Stimulated activated naive CD8-positive, alpha-beta T cell treated with anti-CD3 and anti-CD28 coated beads, Interleukin-15, Interleukin-2, amounts not matched to agents 100 ng/mL and 50 ng/mL, for 24 hours (primary cell): ENCODE results near the gene ZNF467.

Source experiments
- H3K27ac Mint-ChIP-seq: one replicate; pipeline ENCODE4 v1.8.0; 2021; ENCODE audit warnings: mild to moderate bottlenecking, mixed read lengths
- H3K27me3 Mint-ChIP-seq: one replicate; pipeline ENCODE4 v1.8.0; 2021; ENCODE audit warnings: mixed read lengths
- H3K36me3 Mint-ChIP-seq: one replicate; pipeline ENCODE4 v1.8.0; 2021; ENCODE audit warnings: low read depth, mixed read lengths
- H3K4me1 Mint-ChIP-seq: one replicate; pipeline ENCODE4 v1.8.0; 2021; ENCODE audit warnings: low read depth, mixed read lengths
- H3K4me3 Mint-ChIP-seq: one replicate; pipeline ENCODE4 v1.8.0; 2021; ENCODE audit warnings: mild to moderate bottlenecking, mixed read lengths
- H3K9me3 Mint-ChIP-seq: one replicate; pipeline ENCODE4 v1.8.0; 2021; ENCODE audit warnings: mixed read lengths

ZNF467 gene

GRCh38 chr7:149727053-149727898, 46.1 kb downstream of the ZNF467 start:
- no peaks in the 10 kb centered on the region for H3K4me1 Mint-ChIP-seq
- H3K36me3 Mint-ChIP-seq, result peaks cover 28% of the 10 kb centered on the region
- H3K9me3 Mint-ChIP-seq, result no peaks in the 10 kb centered on the region
- no peaks in the 10 kb centered on the region for H3K27me3 Mint-ChIP-seq
- no peak overlapping the region for H3K27ac Mint-ChIP-seq
- H3K4me3 Mint-ChIP-seq, result no peak overlapping the region

- H3K36me3 Mint-ChIP-seq, result peaks cover 21% of the 10 kb centered on the region
- no peak overlapping the region for H3K4me3 Mint-ChIP-seq
- H3K27ac Mint-ChIP-seq, result no peak overlapping the region
- H3K9me3 Mint-ChIP-seq, result no peaks in the 10 kb centered on the region
- H3K27me3 Mint-ChIP-seq, result no peaks in the 10 kb centered on the region
- no peaks in the 10 kb centered on the region for H3K4me1 Mint-ChIP-seq
Measured at GRCh38 chr7:149725916-149726315, 47.5 kb downstream of the ZNF467 start.

- H3K27ac Mint-ChIP-seq, result no peak overlapping the region
- H3K9me3 Mint-ChIP-seq, result no peaks in the 10 kb centered on the region
- H3K36me3 Mint-ChIP-seq, result peaks cover 23% of the 10 kb centered on the region
- H3K4me1 Mint-ChIP-seq, result peaks cover 3% of the 10 kb centered on the region
- H3K27me3 Mint-ChIP-seq, result no peaks in the 10 kb centered on the region
- H3K4me3 Mint-ChIP-seq, result no peak overlapping the region
Measured at GRCh38 chr7:149725426-149725821, 48.0 kb downstream of the ZNF467 start.

GRCh38 chr7:149724661-149725425, 48.5 kb downstream of the ZNF467 start:
- no peaks in the 10 kb centered on the region for H3K9me3 Mint-ChIP-seq
- peaks cover 23% of the 10 kb centered on the region for H3K36me3 Mint-ChIP-seq
- H3K4me1 Mint-ChIP-seq, result peaks cover 9% of the 10 kb centered on the region
- no peak overlapping the region for H3K4me3 Mint-ChIP-seq
- H3K27me3 Mint-ChIP-seq, result no peaks in the 10 kb centered on the region
- no peak overlapping the region for H3K27ac Mint-ChIP-seq

- no peaks in the 10 kb centered on the region for H3K27me3 Mint-ChIP-seq
- no peak overlapping the region for H3K27ac Mint-ChIP-seq
- H3K4me3 Mint-ChIP-seq, result no peak overlapping the region
- peaks cover 23% of the 10 kb centered on the region for H3K36me3 Mint-ChIP-seq
- H3K4me1 Mint-ChIP-seq, result peaks cover 16% of the 10 kb centered on the region
- H3K9me3 Mint-ChIP-seq, result no peaks in the 10 kb centered on the region
Measured at GRCh38 chr7:149723795-149724495, 49.4 kb downstream of the ZNF467 start.

GRCh38 chr7:149723082-149723767, 50.2 kb downstream of the ZNF467 start:
- no peaks in the 10 kb centered on the region for H3K9me3 Mint-ChIP-seq
- H3K27me3 Mint-ChIP-seq, result no peaks in the 10 kb centered on the region
- peaks cover 21% of the 10 kb centered on the region for H3K4me1 Mint-ChIP-seq
- H3K4me3 Mint-ChIP-seq, result no peak overlapping the region
- H3K27ac Mint-ChIP-seq, result no peak overlapping the region
- H3K36me3 Mint-ChIP-seq, result peaks cover 23% of the 10 kb centered on the region

- Mint-ChIP-seq H3K4me3 (no peak overlapping the region), H3K4me1 (peaks cover 21% of the 10 kb centered on the region), H3K27ac (no peak overlapping the region), H3K36me3 (peaks cover 17% of the 10 kb centered on the region), H3K27me3 (no peaks in the 10 kb centered on the region), H3K9me3 (no peaks in the 10 kb centered on the region)
Measured at GRCh38 chr7:149722356-149722957, 50.9 kb downstream of the ZNF467 start.

- H3K36me3 Mint-ChIP-seq, result peaks cover 11% of the 10 kb centered on the region
- no peaks in the 10 kb centered on the region for H3K9me3 Mint-ChIP-seq
Measured at GRCh38 chr7:149721084-149721601, 52.2 kb downstream of the ZNF467 start.

GRCh38 chr7:149720372-149721083, 52.9 kb downstream of the ZNF467 start:
- H3K9me3 Mint-ChIP-seq, result no peaks in the 10 kb centered on the region
- peaks cover 34% of the 10 kb centered on the region for H3K4me1 Mint-ChIP-seq
- peaks cover 11% of the 10 kb centered on the region for H3K36me3 Mint-ChIP-seq
- H3K27me3 Mint-ChIP-seq, result no peaks in the 10 kb centered on the region
- H3K4me3 Mint-ChIP-seq, result no peak overlapping the region
- H3K27ac Mint-ChIP-seq, result no peak overlapping the region

More at GRCh38 chr7:149721084-149721601, 52.2 kb downstream of the ZNF467 start:
- Mint-ChIP-seq H3K4me3 (no peak overlapping the region), H3K27me3 (no peaks in the 10 kb centered on the region), H3K27ac (no peak overlapping the region), H3K4me1 (peaks cover 28% of the 10 kb centered on the region)

- Mint-ChIP-seq H3K9me3 (no peaks in the 10 kb centered on the region), H3K27me3 (no peaks in the 10 kb centered on the region)
Measured at GRCh38 chr7:149719912-149720335, 53.5 kb downstream of the ZNF467 start.

GRCh38 chr7:149719050-149719899, 54.1 kb downstream of the ZNF467 start:
- no peaks in the 10 kb centered on the region for H3K27me3 Mint-ChIP-seq
- H3K4me3 Mint-ChIP-seq, result no peak overlapping the region
- no peak overlapping the region for H3K27ac Mint-ChIP-seq
- peaks cover 11% of the 10 kb centered on the region for H3K36me3 Mint-ChIP-seq
- no peaks in the 10 kb centered on the region for H3K9me3 Mint-ChIP-seq
- peaks cover 41% of the 10 kb centered on the region for H3K4me1 Mint-ChIP-seq

More at GRCh38 chr7:149719912-149720335, 53.5 kb downstream of the ZNF467 start:
- Mint-ChIP-seq H3K4me1 (peaks cover 40% of the 10 kb centered on the region), H3K36me3 (peaks cover 11% of the 10 kb centered on the region), H3K27ac (no peak overlapping the region), H3K4me3 (no peak overlapping the region)

GRCh38 chr7:149718730-149719049, 54.7 kb downstream of the ZNF467 start:
- no peak overlapping the region for H3K27ac Mint-ChIP-seq
- H3K9me3 Mint-ChIP-seq, result no peaks in the 10 kb centered on the region
- H3K4me3 Mint-ChIP-seq, result no peak overlapping the region
- peaks cover 7% of the 10 kb centered on the region for H3K36me3 Mint-ChIP-seq
- peaks cover 43% of the 10 kb centered on the region for H3K4me1 Mint-ChIP-seq
- no peaks in the 10 kb centered on the region for H3K27me3 Mint-ChIP-seq

GRCh38 chr7:149717481-149717880, 55.9 kb downstream of the ZNF467 start:
- H3K27ac Mint-ChIP-seq, result no peak overlapping the region
- H3K4me3 Mint-ChIP-seq, result no peak overlapping the region
- peaks cover 4% of the 10 kb centered on the region for H3K9me3 Mint-ChIP-seq
- no peaks in the 10 kb centered on the region for H3K27me3 Mint-ChIP-seq
- peaks cover 43% of the 10 kb centered on the region for H3K4me1 Mint-ChIP-seq
- peaks cover 3% of the 10 kb centered on the region for H3K36me3 Mint-ChIP-seq
